Measurements from ENCODE around the gene MYH6.

Gene MYH6

DNA sequence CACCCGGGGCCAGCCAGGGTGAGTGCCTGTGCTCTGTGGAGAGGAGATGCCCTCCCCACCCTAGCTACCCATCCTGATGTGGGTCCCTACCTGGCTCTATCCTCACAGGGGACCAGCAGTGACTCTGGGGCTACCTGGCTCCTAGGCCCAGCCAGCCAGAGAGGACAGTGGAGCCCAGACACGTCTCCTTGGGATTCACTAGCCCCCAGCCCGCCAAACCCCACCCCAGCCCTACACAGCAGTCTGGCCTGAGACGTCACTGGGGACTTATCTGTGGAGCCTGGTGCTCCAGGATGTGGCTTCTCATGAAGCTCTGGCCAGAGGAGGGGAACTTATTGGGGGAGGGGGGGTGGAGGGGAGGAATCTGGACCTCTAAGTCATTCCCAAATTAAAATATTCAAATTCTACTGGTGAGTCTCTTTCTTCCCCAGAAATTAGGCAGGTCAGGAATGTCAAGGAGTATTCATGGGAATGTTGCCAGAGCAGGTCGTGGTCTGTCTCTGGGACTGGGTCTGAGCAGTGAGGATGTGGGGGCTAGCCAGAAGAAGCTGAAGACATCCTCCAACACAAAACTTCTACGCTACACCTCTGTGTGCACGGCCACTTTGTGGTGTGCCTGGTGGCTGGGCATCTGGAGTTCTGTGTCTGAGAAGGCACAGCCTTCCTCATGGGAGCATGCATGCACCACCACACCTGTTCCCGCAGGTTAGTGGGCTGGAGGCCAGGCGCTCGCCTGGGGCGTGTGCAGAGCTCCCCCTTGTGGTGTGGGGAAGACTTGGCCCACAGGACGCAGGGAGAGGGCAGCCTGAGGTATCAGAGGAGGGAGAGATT, 28.5 kb downstream of the MYH6 start:
- DNase-seq (ENCODE audit: low read depth in 2 of 2, low spot score in 1 of 2), result peak; percentile 25 to 27

- no peak for DNase-seq (ENCODE audit: low read depth in 2 of 2, low spot score in 1 of 2)
These were observed 29.4 kb downstream of the MYH6 start for GRCh38 chr14:23378612-23379220.

DNA sequence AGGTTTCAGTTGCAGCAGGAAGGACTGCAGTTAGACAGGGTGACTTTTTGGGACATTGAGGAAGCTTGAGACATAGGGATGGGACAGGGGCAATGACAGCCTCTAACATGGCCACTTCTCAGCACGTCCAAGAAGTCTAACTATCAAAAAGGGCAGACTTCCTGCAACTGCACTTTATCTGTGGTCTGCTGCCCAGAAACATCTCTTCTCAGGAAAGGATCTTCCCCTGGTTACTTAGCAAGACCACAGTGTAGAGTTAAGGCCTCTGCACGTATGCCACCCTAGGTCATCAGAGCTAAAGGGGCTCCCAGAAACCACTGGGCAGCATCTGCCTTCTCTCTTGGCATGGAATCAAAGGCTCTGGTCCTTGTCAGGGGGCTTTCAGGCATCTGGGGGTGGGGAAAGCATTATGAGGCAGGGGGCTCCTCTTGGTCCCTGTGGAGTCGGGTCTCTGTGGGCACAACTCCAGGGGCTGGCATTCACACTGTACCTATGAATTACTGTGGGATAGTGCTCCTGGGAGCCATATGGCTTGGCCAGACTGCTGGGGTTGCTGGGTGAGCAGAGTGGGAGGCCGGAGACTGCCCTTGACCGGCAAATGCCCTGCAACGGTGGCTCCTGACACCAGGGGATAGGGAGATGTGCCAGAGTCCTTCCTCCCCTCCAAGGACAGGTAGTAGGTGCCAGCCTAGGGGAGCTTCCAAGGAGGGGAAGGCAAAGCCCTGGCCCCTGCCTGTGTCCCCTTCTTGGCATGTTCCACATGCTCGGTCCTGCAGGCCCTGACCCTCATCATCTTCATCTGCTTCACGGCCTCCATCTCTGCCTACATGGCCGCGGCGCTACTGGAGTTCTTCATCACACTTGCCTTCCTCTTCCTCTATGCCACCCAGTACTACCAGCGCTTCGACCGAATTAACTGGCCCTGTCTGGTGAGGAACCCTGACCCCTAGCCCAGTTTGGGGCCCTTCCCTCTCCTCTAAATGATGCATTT, 30.2 kb downstream of the MYH6 start:
- no peak for DNase-seq (ENCODE audit: low read depth in 2 of 2, low spot score in 1 of 2)

- DNase-seq (ENCODE audit: low read depth in 2 of 2, low spot score in 1 of 2), result no peak
These were observed 30.9 kb downstream of the MYH6 start for GRCh38 chr14:23377198-23377550.

GRCh38 chr14:23376482-23377197, 31.4 kb downstream of the MYH6 start, which contains the start of gene CMTM5:
Gene CMTM5 (plus strand): TSS chr14:23377046. CDS start chr14:23377252, 206 bp downstream.
- DNase-seq (ENCODE audit: low read depth in 2 of 2, low spot score in 1 of 2), result no peak

DNA sequence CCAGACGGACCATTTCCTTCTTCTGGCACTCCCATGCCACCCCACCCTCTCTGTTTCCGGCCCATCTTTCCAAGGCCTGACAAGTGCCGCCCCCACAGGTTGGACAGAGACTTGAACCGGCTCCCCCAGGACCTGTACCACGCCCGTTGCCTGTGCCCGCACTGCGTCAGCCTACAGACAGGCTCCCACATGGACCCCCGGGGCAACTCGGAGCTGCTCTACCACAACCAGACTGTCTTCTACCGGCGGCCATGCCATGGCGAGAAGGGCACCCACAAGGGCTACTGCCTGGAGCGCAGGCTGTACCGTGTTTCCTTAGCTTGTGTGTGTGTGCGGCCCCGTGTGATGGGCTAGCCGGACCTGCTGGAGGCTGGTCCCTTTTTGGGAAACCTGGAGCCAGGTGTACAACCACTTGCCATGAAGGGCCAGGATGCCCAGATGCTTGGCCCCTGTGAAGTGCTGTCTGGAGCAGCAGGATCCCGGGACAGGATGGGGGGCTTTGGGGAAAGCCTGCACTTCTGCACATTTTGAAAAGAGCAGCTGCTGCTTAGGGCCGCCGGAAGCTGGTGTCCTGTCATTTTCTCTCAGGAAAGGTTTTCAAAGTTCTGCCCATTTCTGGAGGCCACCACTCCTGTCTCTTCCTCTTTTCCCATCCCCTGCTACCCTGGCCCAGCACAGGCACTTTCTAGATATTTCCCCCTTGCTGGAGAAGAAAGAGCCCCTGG, 32.4 kb downstream of the MYH6 start:
- no peak for DNase-seq (ENCODE audit: low read depth in 2 of 2, low spot score in 1 of 2)

GRCh38 chr14:23373041-23373440, 35.0 kb downstream of the MYH6 start:
- no peak for DNase-seq (ENCODE audit: low read depth in 2 of 2, low spot score in 1 of 2)

DNA sequence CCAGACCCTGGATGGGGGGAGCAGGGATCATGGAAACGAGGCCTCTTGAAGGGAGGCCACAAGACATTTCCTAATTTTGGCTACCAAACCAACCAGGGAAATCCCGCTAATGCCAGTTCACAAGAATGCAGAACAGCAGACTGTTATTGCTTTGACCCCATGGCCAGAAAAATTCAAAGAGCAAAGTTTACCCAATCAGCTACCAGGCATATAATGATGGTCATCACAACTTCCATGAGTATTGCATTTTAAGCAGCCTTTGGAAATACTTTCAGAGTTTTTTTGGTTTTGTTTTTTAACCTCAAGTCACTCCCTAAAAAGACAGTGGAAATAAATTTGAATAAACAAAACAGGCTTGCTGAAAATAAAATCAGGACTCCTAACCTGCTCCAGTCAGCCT, 35.6 kb downstream of the MYH6 start, which contains the start of gene IL25:
IL25 (plus strand) TSS at position 301 of the 400 bp plus-strand sequence.
- no peak for DNase-seq (ENCODE audit: low read depth in 2 of 2, low spot score in 1 of 2)

DNA sequence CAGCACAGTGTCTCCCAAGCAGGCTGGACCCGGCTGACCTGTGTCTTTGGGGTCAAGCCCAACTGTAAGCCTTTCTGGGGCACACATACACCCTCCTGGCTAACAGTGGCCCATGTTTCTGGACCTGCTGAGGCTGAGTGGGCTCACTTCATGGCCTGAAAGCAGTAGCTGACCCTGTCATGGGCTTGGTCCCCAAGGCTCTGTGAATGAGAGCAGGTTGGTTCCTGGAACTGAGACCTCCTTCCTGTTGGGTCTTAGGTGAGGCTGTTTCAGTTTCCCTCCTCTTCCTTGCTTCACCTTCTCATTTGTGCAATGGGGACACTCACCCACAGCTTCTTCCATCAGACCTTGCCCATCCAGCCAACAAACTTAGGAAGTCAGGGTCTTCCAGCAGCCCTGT, 36.2 kb downstream of the MYH6 start:
- DNase-seq (ENCODE audit: low read depth in 2 of 2, low spot score in 1 of 2), result no peak

- no peak for DNase-seq (ENCODE audit: low read depth in 2 of 2, low spot score in 1 of 2)
These were observed 37.9 kb downstream of the MYH6 start for GRCh38 chr14:23370221-23370620.

DNA sequence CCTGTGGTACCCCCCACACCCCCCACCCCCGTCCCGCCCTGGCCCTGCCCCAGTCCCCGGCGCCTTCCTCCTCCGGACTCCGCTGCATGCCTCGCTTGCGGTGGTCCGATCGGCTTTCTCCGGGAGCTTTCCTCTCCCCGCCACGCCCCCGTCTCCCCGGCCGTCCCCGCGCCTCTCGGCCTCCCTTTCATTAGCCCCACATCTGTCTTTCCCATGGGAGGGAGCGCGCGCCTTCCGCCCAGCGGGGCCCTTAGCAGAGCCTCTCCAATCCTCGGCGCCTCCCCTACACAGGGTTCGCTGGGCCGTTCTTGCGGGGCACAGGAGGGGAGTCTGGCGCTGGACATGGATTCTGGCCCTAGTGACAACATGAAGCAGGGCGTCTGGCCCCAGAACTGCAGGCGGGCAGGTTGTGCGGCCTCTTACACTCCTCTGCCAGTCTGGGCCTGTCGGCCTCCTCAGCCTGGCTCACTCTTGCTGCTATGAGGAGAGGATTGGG, 41.6 kb downstream of the MYH6 start:
- DNase-seq (ENCODE audit: low read depth in 2 of 2, low spot score in 1 of 2), result no peak

- DNase-seq (ENCODE audit: low read depth in 2 of 2, low spot score in 1 of 2), result no peak
These were observed 42.2 kb downstream of the MYH6 start for GRCh38 chr14:23365732-23366425.

DNA sequence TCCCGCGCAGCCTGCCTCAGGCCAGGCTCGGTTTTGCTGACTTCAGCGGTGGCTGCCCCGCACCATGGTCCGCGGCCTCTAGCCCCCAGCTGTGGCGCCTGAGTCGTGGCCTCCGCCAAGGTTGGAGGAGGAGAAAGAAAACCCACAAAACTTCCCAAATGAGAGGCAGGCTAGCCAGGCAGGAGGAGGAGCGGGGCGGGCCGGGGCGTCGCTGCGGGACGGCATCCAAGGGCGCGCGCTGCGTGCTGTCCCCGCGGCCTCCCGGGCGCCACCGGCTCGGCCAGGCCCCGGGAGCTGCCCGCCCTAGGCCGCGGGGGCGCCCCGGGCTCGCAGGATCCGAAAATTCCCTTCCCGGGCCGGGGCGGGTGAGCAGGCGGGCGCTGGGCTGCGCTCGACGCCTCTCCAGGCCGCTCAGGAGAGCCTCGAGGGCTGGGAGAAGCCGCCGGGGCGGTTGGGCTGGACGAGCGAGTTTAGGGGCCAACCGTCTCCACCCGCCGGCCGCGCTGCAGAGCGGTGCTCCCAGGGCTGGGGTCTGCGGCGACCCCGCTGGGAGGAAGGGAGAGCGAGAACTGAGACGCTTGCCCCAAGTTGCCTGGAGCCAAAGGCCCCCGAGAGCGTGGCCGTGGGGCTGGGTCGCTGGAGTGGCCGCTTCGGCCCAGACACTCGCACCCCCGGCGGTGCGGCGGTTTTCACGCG, 42.9 kb downstream of the MYH6 start, which contains the start of gene EFS:
EFS (minus strand) TSS at position 137 of the 696 bp plus-strand sequence. CDS start 147 bp downstream, outside the sequence.
- DNase-seq (ENCODE audit: low read depth in 2 of 2, low spot score in 1 of 2), result no peak

- no peak for DNase-seq (ENCODE audit: low read depth in 2 of 2, low spot score in 1 of 2)
These were observed 43.7 kb downstream of the MYH6 start for GRCh38 chr14:23364164-23365035.

DNA sequence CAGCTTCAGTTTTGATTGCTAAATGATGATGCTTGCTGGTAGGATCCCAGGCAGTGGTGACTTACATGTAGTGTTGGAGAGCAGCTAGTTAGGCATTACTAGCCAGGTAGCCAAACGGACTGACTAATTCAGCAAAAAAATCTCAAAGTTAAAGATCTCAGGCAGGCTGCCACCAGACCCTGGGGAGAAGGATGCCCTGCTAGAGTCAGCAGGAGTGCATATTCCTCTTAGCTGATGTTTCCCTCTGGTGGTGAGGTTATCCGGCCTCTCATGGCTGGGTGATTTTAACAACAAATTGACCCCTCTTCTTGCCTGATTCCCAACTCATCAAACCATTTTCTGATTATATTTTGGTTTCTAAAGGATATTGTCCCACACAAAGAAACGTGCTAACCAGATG, 45.9 kb downstream of the MYH6 start:
- DNase-seq (ENCODE audit: low read depth in 2 of 2, low spot score in 1 of 2), result no peak

GRCh38 chr14:23361763-23362162, 46.3 kb downstream of the MYH6 start:
- DNase-seq (ENCODE audit: low read depth in 2 of 2, low spot score in 1 of 2), result no peak

- no peak for DNase-seq (ENCODE audit: low read depth in 2 of 2, low spot score in 1 of 2)
These were observed 46.8 kb downstream of the MYH6 start for GRCh38 chr14:23361320-23361719.

GRCh38 chr14:23360496-23360895, 47.6 kb downstream of the MYH6 start:
- DNase-seq (ENCODE audit: low read depth in 2 of 2, low spot score in 1 of 2), result no peak

Data from stimulated activated CD8-positive, alpha-beta memory T cell treated with anti-CD3 and anti-CD28 coated beads, Interleukin-4, amount 100 ng/mL, for 4 hours (primary cell).